C4-2B (cell line): ENCODE results near the gene NRIP1.

Experiments
- H3K27ac ChIP-seq: fragments of 450-650 bp; 2 replicates; pipeline ENCODE4 v1.5.1; 2017
- CTCF ChIP-seq: fragments of 450-650 bp; conservative IDR thresholded peaks from 2 replicates; pipeline ENCODE4 v1.5.1; 2017; ENCODE audit warnings: mild to moderate bottlenecking
- ZFX ChIP-seq: fragments of 450-650 bp; IDR thresholded peaks from 2 replicates; pipeline ENCODE4 v1.6.1; 2017

NRIP1 gene

DNA sequence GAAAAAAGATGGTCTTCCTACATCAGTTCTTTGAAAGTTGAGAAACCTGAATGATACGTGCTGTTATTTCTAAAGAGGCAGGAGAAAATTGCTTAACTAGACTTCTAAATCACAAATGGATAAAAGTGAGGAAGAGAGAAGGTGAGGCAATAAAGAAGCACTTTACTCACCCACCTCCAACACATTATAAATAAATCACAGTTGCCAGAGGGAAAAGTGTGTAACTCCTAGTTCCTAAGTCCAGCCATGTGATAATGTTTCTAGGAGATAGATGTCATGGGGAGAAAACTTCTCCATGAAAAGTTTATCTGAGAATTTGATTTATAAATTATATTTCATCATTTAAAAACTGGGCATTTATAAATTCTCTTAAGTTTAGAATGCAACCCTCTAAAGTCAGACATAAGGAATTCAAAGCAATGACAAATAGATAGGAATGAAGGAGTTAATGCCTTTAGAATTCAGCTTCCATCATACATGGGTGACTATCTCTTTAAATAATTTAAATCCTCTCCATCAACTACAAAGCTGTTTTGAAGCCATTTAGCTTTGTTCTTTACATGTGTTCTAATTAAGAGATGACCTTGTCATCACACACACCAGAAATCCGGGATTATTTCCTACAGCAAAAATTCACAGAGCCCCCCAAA is 60.0 kb downstream of the NRIP1 start:
- no peak overlapping the region for H3K27ac ChIP-seq
- TF ChIP-seq CTCF (no peak), ZFX (no peak)

- TF ChIP-seq ZFX, result no peak
- H3K27ac ChIP-seq, result no peak overlapping the region
Measured at GRCh38 chr21:15003463-15004135, 61.2 kb downstream of the NRIP1 start.

GRCh38 chr21:15001857-15002606 is 62.8 kb downstream of the NRIP1 start:
- TF ChIP-seq ZFX, result no peak
- TF ChIP-seq CTCF, result no peak
- H3K27ac ChIP-seq, result no peak overlapping the region

DNA sequence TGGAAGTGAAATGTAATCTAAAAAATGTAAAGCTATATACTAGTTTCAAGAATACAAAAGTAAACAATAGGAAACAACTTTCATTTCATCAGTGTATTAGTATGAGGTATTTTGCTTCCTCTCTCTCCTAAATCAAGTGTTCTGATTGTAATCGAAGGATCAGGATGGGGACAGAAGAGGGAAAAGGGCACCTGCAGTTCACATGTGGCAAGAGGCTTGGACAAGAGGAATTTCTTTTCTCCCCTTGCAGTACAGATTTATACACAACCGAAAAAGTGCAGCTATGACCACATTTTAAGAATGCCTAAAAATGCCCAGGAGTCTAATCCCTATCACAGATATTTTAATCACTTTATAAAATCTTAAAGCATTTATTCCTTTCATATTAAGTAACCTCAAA is 63.7 kb downstream of the NRIP1 start:
- H3K27ac ChIP-seq, result no peak overlapping the region
- TF ChIP-seq ZFX (no peak), CTCF (no peak)

DNA sequence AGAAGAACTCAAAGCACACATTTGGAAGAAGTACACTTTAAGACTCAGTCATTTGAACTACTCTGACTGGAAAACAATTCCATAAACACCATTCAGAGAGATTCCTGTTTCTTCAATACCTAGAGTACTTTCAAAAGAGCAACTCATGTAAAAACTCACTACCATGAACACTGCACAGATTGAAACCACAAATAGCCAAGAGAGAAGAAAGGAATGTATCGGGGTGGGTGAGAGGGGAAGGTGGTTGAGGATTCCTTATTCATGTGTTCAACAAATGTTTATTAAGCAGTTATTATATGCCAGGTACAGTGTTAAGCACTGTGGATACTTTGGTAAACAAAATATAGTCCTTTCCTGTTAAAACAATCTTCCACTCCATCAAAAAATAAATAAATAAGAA is 64.7 kb downstream of the NRIP1 start:
- no peak overlapping the region for H3K27ac ChIP-seq
- TF ChIP-seq CTCF (no peak), ZFX (no peak)

- no peak for TF ChIP-seq ZFX
- no peak for TF ChIP-seq CTCF
Measured at GRCh38 chr21:14998784-14999183, 66.0 kb downstream of the NRIP1 start.

GRCh38 chr21:14998336-14998735 is 66.5 kb downstream of the NRIP1 start:
- no peak for TF ChIP-seq ZFX
- TF ChIP-seq CTCF, result no peak
- no peak overlapping the region for H3K27ac ChIP-seq

More at GRCh38 chr21:14998784-14999183, 66.0 kb downstream of the NRIP1 start:
- no peak overlapping the region for H3K27ac ChIP-seq
